Measurements from ENCODE around the gene PNMT. TPM values are rescaled to one million over a fixed set of nuclear protein-coding genes. Genes with fewer than 3 reads are reported as not detected.

Gene PNMT
- polyA plus RNA-seq, 3 donors, result not detected

- Mint-ChIP-seq H3K9me3 (no peaks in the 10 kb centered on the region), H3K4me1 (peaks cover 64% of the 10 kb centered on the region), H3K36me3 (peaks cover 5 to 15% of the 10 kb centered on the region in 2 donors), H3K27me3 (ENCODE audit: low read depth in 3 of 3) (peaks cover 4 to 8% (median 8%) of the 10 kb centered on the region in 3 donors), H3K4me3 (peak within 1 kb of the TSS; percentile 87 to 93), H3K27ac (peak within 1 kb of the TSS; percentile 86 to 96 (median 93))
- Histone ChIP-seq H3K27me3 (ENCODE audit: control insufficient read depth in 2 of 2, insufficient read depth in 2 of 2, low read length in 2 of 2) (peaks cover 0 to 4% of the 10 kb centered on the region in 2 donors), H3K9ac (ENCODE audit: insufficient read depth, low read length, poor library complexity, severe bottlenecking) (peak within 1 kb of the TSS; percentile 86), H3K9me3 (replicated peaks in 1 of 2; ENCODE audit: control insufficient read depth in 1 of 2, insufficient read depth in 1 of 2, low read length in 2 of 2) (no peaks in the 10 kb centered on the region), H3K4me3 (replicated peaks in 1 of 3; ENCODE audit: low read depth in 2 of 3, low read length in 3 of 3) (peak within 1 kb of the TSS; percentile 85 to 90 (median 87)), H2AFZ (ENCODE audit: insufficient read depth, low read depth, low read length, poor library complexity, severe bottlenecking) (peak within 1 kb of the TSS; percentile 86), H3K27ac (ENCODE audit: low read depth in 1 of 2, low read length in 2 of 2) (peak within 1 kb of the TSS; percentile 71 to 90), H4K20me1 (ENCODE audit: insufficient read depth, low read length) (peaks cover 44% of the 10 kb centered on the region), H3K79me2 (ENCODE audit: insufficient read depth, low read length) (peaks cover 54% of the 10 kb centered on the region), H3K4me1 (ENCODE audit: control insufficient read depth in 1 of 2, insufficient read depth in 2 of 2, low read length in 2 of 2) (peaks cover 59 to 71% of the 10 kb centered on the region in 2 donors), H3K36me3 (replicated peaks in 1 of 2; ENCODE audit: control insufficient read depth in 1 of 2, insufficient read depth in 2 of 2, low read length in 2 of 2) (no peaks in the 10 kb centered on the region), H3K4me2 (replicated peaks; ENCODE audit: extremely low read depth, low read length, poor library complexity, severe bottlenecking) (peak within 1 kb of the TSS; percentile 90)
- intact Hi-C loops (cut with micrococcal nuclease), result loop anchor here (5.0 kb wide), 3 partner anchors 50 to 115 kb away; partner anchors contain the start of genes MIEN1 (in 1 of the 2) and PGAP3 (in 1 of the 2)
- peak; percentile 84 to 88 (median 85) for DNase-seq
- TF ChIP-seq, protein P1, sequence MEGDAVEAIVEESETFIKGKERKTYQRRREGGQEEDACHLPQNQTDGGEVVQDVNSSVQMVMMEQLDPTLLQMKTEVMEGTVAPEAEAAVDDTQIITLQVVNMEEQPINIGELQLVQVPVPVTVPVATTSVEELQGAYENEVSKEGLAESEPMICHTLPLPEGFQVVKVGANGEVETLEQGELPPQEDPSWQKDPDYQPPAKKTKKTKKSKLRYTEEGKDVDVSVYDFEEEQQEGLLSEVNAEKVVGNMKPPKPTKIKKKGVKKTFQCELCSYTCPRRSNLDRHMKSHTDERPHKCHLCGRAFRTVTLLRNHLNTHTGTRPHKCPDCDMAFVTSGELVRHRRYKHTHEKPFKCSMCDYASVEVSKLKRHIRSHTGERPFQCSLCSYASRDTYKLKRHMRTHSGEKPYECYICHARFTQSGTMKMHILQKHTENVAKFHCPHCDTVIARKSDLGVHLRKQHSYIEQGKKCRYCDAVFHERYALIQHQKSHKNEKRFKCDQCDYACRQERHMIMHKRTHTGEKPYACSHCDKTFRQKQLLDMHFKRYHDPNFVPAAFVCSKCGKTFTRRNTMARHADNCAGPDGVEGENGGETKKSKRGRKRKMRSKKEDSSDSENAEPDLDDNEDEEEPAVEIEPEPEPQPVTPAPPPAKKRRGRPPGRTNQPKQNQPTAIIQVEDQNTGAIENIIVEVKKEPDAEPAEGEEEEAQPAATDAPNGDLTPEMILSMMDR (IDR thresholded peaks at IDR 0.05), result no peak
- whole genome bisulfite sequencing (ENCODE audit: insufficient coverage), result under 1% methylated on average over 60 of the region's 69 CpGs
Observed at GRCh38 chr17:39636927-39637736, 31.1 kb upstream of the PNMT start, which contains the start of gene STARD3. STARD3 (plus strand) TSS chr17:39637144; CDS start chr17:39653532, 16,388 bp downstream.

GRCh38 chr17:39638317-39638716 lies 29.9 kb upstream of the PNMT start:
- intact Hi-C loops (cut with micrococcal nuclease), result loop anchor here (5.0 kb wide), 3 partner anchors 49 to 114 kb away; partner anchors contain the start of genes MIEN1 (in 1 of the 2) and PGAP3 (in 1 of the 2)
- TF ChIP-seq, protein P1 (IDR thresholded peaks at IDR 0.05), result no peak
- no peaks in the 10 kb centered on the region for H3K27me3 ChIP-seq (ENCODE audit: control insufficient read depth in 2 of 2, insufficient read depth in 2 of 2, low read length in 2 of 2)
- 98% methylated on average over 7 of the region's 7 CpGs for WGBS (ENCODE audit: insufficient coverage)
- no peaks in the 10 kb centered on the region for H3K9me3 ChIP-seq (replicated peaks in 1 of 2; ENCODE audit: control insufficient read depth in 1 of 2, insufficient read depth in 1 of 2, low read length in 2 of 2)
- peak overlapping the region; percentile 86 for H3K9ac ChIP-seq (ENCODE audit: insufficient read depth, low read length, poor library complexity, severe bottlenecking)
- H3K4me3 Mint-ChIP-seq, result peak overlapping the region; percentile 87 to 93
- peaks cover 0 to 1% (median 0%) of the 10 kb centered on the region in 7 donors for H3K9me3 Mint-ChIP-seq
- peaks cover 0 to 8% (median 5%) of the 10 kb centered on the region in 3 donors for H3K27me3 Mint-ChIP-seq (ENCODE audit: low read depth in 3 of 3)
- peaks cover 5 to 15% of the 10 kb centered on the region in 2 donors for H3K36me3 Mint-ChIP-seq
- peak overlapping the region in 1 of 2 donors; percentile 90 for H3K27ac ChIP-seq (ENCODE audit: low read depth in 1 of 2, low read length in 2 of 2)
- H3K4me1 Mint-ChIP-seq, result peaks cover 76% of the 10 kb centered on the region
- no peak for DNase-seq
- peaks cover 56% of the 10 kb centered on the region for H4K20me1 ChIP-seq (ENCODE audit: insufficient read depth, low read length)
- H3K4me3 ChIP-seq (replicated peaks in 1 of 3; ENCODE audit: low read depth in 2 of 3, low read length in 3 of 3), result peak overlapping the region in 1 of 3 experiments; percentile 90
- H3K4me2 ChIP-seq (replicated peaks; ENCODE audit: extremely low read depth, low read length, poor library complexity, severe bottlenecking), result peak overlapping the region; percentile 90
- peak overlapping the region in 5 of 7 donors; percentile 8 to 96 (median 91) for H3K27ac Mint-ChIP-seq
- H2AFZ ChIP-seq (ENCODE audit: insufficient read depth, low read depth, low read length, poor library complexity, severe bottlenecking), result no peak overlapping the region
- H3K36me3 ChIP-seq (replicated peaks in 1 of 2; ENCODE audit: control insufficient read depth in 1 of 2, insufficient read depth in 2 of 2, low read length in 2 of 2), result no peaks in the 10 kb centered on the region
- H3K4me1 ChIP-seq (ENCODE audit: control insufficient read depth in 1 of 2, insufficient read depth in 2 of 2, low read length in 2 of 2), result peaks cover 71 to 83% of the 10 kb centered on the region in 2 donors
- H3K79me2 ChIP-seq (ENCODE audit: insufficient read depth, low read length), result peaks cover 66% of the 10 kb centered on the region

All from CD14-positive monocyte (primary cell).